MCF 10A (cell line): ENCODE results near the gene SORBS1. TPM values are rescaled to one million over a fixed set of nuclear protein-coding genes. Genes with fewer than 3 reads are reported as not detected.
A peak's percentile ranks its signal among the peaks of the same experiment; 100 is the strongest.

ENCODE experiments used
- BruUV-seq: library from RNA; stranded (reverse); fragments of 400-500 nt; replicated peaks from 2 replicates; lab custom pipeline; 2021; lab: Mats Ljungman, UMichigan
- CTCF ChIA-PET: fragments of 300-600 bp; sonication (Branson Sonifier 250); formaldehyde crosslinking; extraction: SDS; loops from one replicate; lab custom pipeline; 2021; ENCODE audit warnings: antibody characterized with exemption, inconsistent platforms; lab: Yijun Ruan, JAX
- POLR2A ChIA-PET: fragments of 300-600, 350-650 bp; sonication (Branson Sonifier 250); formaldehyde crosslinking; extraction: SDS; loops from one replicate; lab custom pipeline; 2020; ENCODE audit warnings: antibody characterized with exemption, inconsistent platforms; lab: Yijun Ruan, JAX
- DNase-seq: peaks from one replicate; pipeline ENCODE4 v3.0.0-alpha.2; 2018; ENCODE audit not compliant: unreplicated experiment
- H3K27ac Mint-ChIP-seq: one replicate; pipeline ENCODE4 v1.8.0; 2022; ENCODE audit warnings: mild to moderate bottlenecking, low read depth, mixed read lengths; ENCODE audit not compliant: unreplicated experiment
- H3K27me3 Mint-ChIP-seq: one replicate; pipeline ENCODE4 v1.8.0; 2022; ENCODE audit warnings: mixed read lengths; ENCODE audit not compliant: insufficient read depth, unreplicated experiment
- H3K36me3 Mint-ChIP-seq: one replicate; pipeline ENCODE4 v1.8.0; 2022; ENCODE audit warnings: mild to moderate bottlenecking, moderate library complexity, mixed read lengths; ENCODE audit not compliant: insufficient read depth, unreplicated experiment
- H3K4me1 Mint-ChIP-seq: one replicate; pipeline ENCODE4 v1.8.0; 2022; ENCODE audit warnings: mixed read lengths; ENCODE audit not compliant: insufficient read depth, unreplicated experiment
- H3K4me3 Mint-ChIP-seq: one replicate; pipeline ENCODE4 v1.8.0; 2022; ENCODE audit warnings: mild to moderate bottlenecking, moderate library complexity, mixed read lengths; ENCODE audit not compliant: unreplicated experiment
- H3K9me3 Mint-ChIP-seq: one replicate; pipeline ENCODE4 v1.8.0; 2022; ENCODE audit warnings: mixed read lengths; ENCODE audit not compliant: unreplicated experiment
- intact Hi-C: fragments of 100-400 bp; cut with micrococcal nuclease; formaldehyde crosslinking; loops from 2 replicates; pipeline ENCODE4 v1.14.1; 2022
- total RNA-seq: library from RNA; stranded (reverse); gene quantifications from 2 replicates; pipeline ENCODE4 v1.2.3, GENCODE V29; 2022
- TF ChIP-seq, protein P1 (sequence below): fragments of 200-600 bp; IDR thresholded peaks from one replicate; pipeline ENCODE4 v1.8.0; 2022; ENCODE audit warnings: antibody characterized with exemption, mild to moderate bottlenecking; ENCODE audit not compliant: unreplicated experiment

Gene SORBS1
- total RNA-seq, 1 experiment from 2014 or later, result 1.0 TPM

DNA sequence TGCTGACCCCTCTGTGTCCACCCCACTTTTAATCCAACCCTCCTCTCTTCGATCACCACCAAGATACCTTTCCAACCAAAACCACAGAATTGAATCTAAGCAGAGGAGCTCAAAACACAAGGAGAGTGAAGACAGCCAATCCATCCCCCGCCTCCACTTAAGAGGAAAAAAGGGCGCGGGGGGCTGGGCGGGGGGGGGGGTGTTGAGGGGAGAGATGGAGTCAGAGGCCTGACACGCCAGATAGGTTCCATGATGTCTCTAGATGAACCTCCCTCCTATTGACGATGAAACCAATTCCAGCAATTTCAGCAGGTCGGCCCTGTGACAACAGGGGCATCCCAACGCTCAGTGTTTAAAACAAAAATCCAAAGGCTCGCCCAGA lies 1.3 kb downstream of the SORBS1 start:
- intact Hi-C loops, result loop anchor here (5.0 kb wide), 1 partner anchor 88 kb away; no protein-coding TSS in a partner anchor
- H3K27me3 Mint-ChIP-seq, result peaks cover 35% of the 10 kb centered on the region
- ChIA-PET CTCF (interaction anchor here (0.5 to 1.0 kb wide), 5 partner anchors 11 to 185 kb away, joined by 3 to 5 read pairs (median 3); no protein-coding TSS in a partner anchor), POLR2A (interaction anchor here (1.0 kb wide), 1 partner anchor 31 kb away, joined by 3 read pairs; no protein-coding TSS in a partner anchor)
- no peaks in the 10 kb centered on the region for H3K9me3 Mint-ChIP-seq
- H3K36me3 Mint-ChIP-seq, result no peaks in the 10 kb centered on the region
- BruUV-seq, result no TSS peak
- DNase-seq, result no peak
- H3K4me3 Mint-ChIP-seq, result peak overlapping the region; percentile 88
- TF ChIP-seq, protein P1, sequence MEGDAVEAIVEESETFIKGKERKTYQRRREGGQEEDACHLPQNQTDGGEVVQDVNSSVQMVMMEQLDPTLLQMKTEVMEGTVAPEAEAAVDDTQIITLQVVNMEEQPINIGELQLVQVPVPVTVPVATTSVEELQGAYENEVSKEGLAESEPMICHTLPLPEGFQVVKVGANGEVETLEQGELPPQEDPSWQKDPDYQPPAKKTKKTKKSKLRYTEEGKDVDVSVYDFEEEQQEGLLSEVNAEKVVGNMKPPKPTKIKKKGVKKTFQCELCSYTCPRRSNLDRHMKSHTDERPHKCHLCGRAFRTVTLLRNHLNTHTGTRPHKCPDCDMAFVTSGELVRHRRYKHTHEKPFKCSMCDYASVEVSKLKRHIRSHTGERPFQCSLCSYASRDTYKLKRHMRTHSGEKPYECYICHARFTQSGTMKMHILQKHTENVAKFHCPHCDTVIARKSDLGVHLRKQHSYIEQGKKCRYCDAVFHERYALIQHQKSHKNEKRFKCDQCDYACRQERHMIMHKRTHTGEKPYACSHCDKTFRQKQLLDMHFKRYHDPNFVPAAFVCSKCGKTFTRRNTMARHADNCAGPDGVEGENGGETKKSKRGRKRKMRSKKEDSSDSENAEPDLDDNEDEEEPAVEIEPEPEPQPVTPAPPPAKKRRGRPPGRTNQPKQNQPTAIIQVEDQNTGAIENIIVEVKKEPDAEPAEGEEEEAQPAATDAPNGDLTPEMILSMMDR, result no peak
- no peaks in the 10 kb centered on the region for H3K4me1 Mint-ChIP-seq
- H3K27ac Mint-ChIP-seq, result no peak overlapping the region

DNA sequence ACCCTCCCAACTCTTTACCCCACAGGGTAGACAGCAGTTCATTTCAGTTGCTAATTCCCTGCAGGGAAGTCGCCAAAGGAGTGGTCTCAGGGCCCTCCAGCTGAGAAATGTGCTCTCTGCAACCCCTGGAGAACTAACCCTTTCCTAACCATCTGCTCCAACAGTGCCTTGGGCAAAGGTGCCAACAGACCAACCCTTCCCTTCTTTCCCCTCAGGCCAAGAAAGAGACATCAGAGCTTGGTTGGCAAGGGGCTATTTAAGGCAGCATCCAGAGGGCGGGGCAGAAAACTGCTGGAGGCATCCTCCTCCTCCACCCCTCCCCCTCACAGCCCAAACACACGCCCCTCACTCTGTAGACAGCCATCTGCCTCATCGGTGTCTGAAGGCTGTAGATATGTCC lies 1.7 kb downstream of the SORBS1 start:
- Mint-ChIP-seq H3K4me1 (no peaks in the 10 kb centered on the region), H3K4me3 (no peak overlapping the region), H3K27me3 (peaks cover 35% of the 10 kb centered on the region), H3K9me3 (no peaks in the 10 kb centered on the region), H3K27ac (no peak overlapping the region), H3K36me3 (no peaks in the 10 kb centered on the region)
- ChIA-PET POLR2A (no interaction called here), CTCF (interaction anchor here (0.6 to 2.9 kb wide), 5 partner anchors 33 to 184 kb away, joined by 3 to 12 read pairs (median 3); no protein-coding TSS in a partner anchor)
- BruUV-seq, result no TSS peak
- DNase-seq, result no peak
- intact Hi-C loops, result no loop called here
- TF ChIP-seq, protein P1, result no peak

DNA sequence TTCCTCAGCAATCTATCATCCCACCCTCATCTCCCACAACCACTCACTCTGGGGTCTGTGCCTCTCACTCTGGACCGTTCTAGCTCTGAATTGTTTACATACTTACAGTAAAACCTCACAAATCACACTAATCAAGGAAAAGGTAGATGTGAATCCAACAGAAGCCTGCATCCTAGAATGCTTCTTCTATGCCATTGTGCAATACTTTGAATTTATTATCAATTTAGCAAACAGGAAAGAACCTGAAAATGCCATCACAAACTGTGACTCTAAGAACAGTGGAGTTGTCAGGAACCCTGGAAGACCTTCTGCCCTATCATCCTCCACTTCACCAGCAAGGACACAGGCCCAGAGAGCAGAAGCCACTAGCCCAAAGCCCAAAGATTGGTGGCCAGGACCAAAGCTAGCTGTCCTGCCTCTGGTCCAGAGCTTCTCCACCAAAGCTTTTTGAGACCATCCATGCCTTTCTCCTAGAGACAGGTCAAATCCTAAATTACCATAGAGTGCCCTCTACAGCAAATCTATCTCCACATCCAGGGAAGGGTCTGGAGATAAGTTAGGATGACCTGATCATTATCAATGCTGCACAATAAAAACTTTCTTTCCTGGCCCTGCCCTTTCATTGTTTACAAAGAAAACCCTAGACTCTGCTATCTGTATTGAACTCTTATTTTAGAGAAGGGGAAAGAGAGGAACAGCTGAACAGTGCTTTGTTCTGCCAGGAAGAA lies 2.4 kb downstream of the SORBS1 start:
- TF ChIP-seq, protein P1, result no peak
- Mint-ChIP-seq H3K27ac (no peak overlapping the region), H3K36me3 (no peaks in the 10 kb centered on the region), H3K27me3 (peaks cover 35% of the 10 kb centered on the region), H3K9me3 (no peaks in the 10 kb centered on the region), H3K4me3 (no peak overlapping the region), H3K4me1 (no peaks in the 10 kb centered on the region)
- intact Hi-C loops, result no loop called here
- DNase-seq, result no peak
- ChIA-PET POLR2A (no interaction called here), CTCF (interaction anchor here (0.8 to 2.9 kb wide), 4 partner anchors 46 to 184 kb away, joined by 3 to 12 read pairs (median 4); no protein-coding TSS in a partner anchor)
- no TSS peak for BruUV-seq

DNA sequence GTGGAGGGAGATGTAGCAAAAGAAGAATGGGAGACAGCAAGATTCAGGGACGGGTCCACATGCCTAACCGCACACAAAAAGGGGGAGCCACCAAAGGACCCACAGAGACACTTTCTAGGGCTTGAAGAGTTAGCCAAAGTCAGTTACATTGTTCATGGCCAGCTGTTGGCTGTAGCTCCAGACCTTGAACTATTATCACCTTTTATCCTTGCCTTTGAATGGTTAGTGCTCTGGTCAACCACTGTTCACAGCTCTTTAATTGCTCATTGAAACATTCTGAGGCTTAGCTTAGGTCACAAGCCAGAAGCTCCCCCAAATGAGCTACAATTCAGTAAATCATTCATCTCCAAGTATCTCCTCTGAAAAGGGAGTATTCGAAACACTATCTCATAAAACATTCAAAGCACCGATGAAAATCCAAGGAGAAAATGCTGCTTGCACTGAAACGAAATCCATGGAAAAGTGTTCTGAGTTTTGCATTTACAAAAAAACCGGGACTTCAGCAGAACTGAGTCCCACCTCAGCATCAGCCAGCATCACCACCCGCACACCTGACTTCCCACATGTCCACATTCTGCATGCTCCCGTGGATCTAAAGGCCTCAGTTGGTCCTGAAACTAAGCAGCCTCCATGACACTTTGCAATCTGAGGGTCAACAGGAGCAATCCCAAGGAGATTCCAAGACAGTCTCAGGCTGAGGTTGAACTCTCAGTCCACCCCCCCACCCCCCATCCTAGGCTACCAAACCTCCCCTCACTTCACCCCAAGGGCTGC lies 4.0 kb downstream of the SORBS1 start:
- BruUV-seq, result no TSS peak
- intact Hi-C loops, result no loop called here
- H3K27ac Mint-ChIP-seq, result no peak overlapping the region
- TF ChIP-seq, protein P1, result no peak
- CTCF ChIA-PET, result interaction anchor here (0.5 to 2.9 kb wide), 6 partner anchors 83 to 183 kb away, joined by 3 to 12 read pairs (median 4); no protein-coding TSS in a partner anchor
- peaks cover 35% of the 10 kb centered on the region for H3K27me3 Mint-ChIP-seq
- no peaks in the 10 kb centered on the region for H3K36me3 Mint-ChIP-seq
- POLR2A ChIA-PET, result interaction anchor here (0.8 kb wide), 1 partner anchor 81 kb away, joined by 3 read pairs; no protein-coding TSS in a partner anchor
- DNase-seq, result no peak
- no peaks in the 10 kb centered on the region for H3K4me1 Mint-ChIP-seq
- peaks cover 7% of the 10 kb centered on the region for H3K9me3 Mint-ChIP-seq
- H3K4me3 Mint-ChIP-seq, result no peak overlapping the region
